C4-2B (cell line): Measurements from ENCODE around the gene CDC42BPG.

Source experiments
- H3K27ac ChIP-seq: fragments of 450-650 bp; 2 replicates; pipeline ENCODE4 v1.5.1; 2017
- CTCF ChIP-seq: fragments of 450-650 bp; conservative IDR thresholded peaks from 2 replicates; pipeline ENCODE4 v1.5.1; 2017; ENCODE audit warnings: mild to moderate bottlenecking
- ZFX ChIP-seq: fragments of 450-650 bp; IDR thresholded peaks from 2 replicates; pipeline ENCODE4 v1.6.1; 2017

The CDC42BPG gene

DNA sequence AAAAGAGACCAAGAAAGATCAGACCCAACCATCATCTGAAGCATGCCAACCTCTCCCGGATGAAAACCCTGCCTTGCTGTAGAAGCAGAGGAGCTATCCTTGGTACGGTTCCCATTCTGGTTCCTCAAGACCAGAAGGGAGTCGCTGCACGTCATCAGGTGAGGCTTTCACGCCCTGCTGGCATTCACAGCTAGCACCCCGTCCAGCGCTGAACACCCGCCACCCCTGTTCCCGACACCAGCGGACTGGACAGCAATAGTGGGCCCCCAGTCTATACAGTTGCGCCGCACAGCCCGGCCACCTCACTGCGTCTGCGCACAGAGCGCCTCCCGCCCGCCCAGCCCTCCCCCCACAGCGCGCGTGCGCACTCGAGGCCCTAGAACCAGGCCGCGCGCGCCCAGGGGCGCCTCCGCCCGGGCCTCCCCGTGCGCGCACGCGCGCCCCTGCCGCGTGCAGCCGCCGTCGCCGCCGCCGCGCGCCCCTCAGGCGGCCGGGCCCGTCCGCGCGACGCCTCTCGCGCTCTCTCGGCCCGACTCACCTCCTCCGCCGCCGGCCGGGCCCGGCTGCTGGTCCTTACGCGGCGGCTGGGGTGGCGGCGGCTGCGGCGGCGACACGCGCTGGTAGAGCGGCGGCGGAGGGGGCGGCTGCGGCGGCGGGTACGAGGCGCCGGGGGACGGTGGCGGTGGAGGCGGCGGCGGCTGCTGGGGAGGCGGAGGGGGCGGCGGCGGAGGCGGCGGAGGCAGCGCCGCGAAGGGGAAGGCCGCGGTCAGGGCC is 66.8 kb downstream of the CDC42BPG start:
- TF ChIP-seq ZFX (no peak), CTCF (no peak)
- peak overlapping the region; percentile 97 for H3K27ac ChIP-seq

GRCh38 chr11:64776875-64777274 is 67.6 kb downstream of the CDC42BPG start:
- peak overlapping the region; percentile 97; the same call in 1 of the 2 replicates for H3K27ac ChIP-seq
- TF ChIP-seq ZFX = no peak
- no peak for TF ChIP-seq CTCF

- TF ChIP-seq ZFX (no peak), CTCF (no peak)
- no peak overlapping the region for H3K27ac ChIP-seq
Measured at GRCh38 chr11:64776425-64776824, 68.0 kb downstream of the CDC42BPG start.

DNA sequence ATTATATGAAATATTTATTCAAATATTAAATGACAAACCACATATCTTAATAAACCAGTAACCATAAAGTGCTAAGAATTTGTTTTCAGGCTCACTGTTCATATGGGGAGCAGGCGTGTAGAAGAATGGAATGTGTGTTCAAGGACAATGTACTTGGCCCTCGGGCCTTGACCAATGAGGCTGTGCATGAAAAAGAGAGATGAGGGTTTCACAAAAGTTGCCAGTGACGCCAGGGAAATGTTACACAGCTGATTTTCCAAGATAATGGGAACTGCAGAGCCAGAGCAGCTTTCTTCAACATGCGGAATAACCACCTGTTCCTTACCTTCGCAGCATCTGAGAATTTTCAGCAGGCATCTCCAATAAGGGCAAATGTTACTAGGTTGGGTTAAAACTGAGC is 70.3 kb downstream of the CDC42BPG start:
- no peak overlapping the region for H3K27ac ChIP-seq
- TF ChIP-seq CTCF (no peak), ZFX (no peak)
